ENCODE results near the gene L3MBTL1. TPM values are rescaled to one million over a fixed set of nuclear protein-coding genes. Genes with fewer than 3 reads are reported as not detected.
A peak's percentile ranks its signal among the peaks of the same experiment; 100 is the strongest.

L3MBTL1 gene
- total RNA-seq: 1 to 10 TPM; 6.5 to 8.0 TPM

DNA sequence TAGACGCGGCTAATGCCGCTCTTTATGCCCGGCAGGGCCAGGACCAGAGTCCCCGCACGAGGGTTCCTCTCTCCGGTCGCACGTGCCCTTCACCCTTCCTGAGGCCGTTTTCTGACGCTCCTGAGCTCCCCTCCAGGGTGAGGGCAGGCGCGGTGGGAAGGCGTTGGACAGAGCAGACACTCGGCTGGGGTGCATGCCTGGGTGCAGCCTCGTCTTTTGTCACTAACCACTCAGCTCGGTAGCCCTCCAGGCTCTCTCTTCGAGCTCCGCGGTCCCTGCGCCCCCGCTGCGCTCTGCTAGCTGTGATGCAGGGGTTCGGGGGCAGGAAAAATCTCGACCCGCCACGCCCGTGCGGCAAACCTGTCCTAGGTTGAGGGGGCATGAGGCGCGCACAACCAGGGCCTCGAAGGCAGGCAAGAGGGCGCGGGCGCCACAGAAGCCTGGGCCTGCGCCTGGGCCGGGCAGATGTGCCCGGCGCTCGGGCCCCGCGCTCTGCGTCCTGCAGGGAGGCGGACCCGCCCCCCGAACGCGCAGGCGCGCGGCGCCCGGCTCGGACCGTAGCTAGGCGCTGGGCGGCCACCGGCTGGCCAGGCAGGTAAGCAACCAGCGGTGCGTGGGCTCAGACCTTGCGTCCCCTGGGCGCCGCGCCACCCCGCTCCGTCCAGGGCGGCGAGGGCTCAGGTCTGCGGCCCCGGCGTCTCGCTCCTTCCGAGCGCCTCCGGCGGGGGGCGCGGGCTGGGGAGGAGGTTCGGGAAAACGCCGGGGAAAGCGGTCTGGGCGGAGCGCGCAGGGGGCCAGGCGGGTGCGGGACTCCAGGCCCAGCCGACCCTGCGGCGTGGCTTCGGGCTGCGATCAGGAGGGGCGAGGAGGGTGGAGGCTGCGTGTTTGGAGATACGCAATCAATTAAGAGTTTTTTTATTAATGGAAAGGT is at the start of gene L3MBTL1:
TSS of gene L3MBTL1 (plus strand) at position 548 of the 931 bp plus-strand sequence. CDS start 5,807 bp downstream, outside the sequence.
- CTCF ChIA-PET: interaction anchor here (1.3 kb wide), 1 partner anchor 570 kb away, joined by 3 read pairs; no protein-coding TSS in a partner anchor
- Mint-ChIP-seq H3K4me1 (peaks cover 5% of the 10 kb centered on the region), H3K36me3 (ENCODE audit: low read depth) (no peaks in the 10 kb centered on the region), H3K27me3 (peaks cover 32% of the 10 kb centered on the region), H3K9me3 (ENCODE audit: low read depth) (no peaks in the 10 kb centered on the region), H3K4me3 (peak within 1 kb of the TSS; percentile 55), H3K27ac (no peak within 1 kb of the TSS)
- ATAC-seq (peak; percentile 60), DNase-seq (peak; percentile 28)
- POLR2A ChIA-PET: no interaction called here
- intact Hi-C loops (cut with DNase I, micrococcal nuclease): no loop called here

DNA sequence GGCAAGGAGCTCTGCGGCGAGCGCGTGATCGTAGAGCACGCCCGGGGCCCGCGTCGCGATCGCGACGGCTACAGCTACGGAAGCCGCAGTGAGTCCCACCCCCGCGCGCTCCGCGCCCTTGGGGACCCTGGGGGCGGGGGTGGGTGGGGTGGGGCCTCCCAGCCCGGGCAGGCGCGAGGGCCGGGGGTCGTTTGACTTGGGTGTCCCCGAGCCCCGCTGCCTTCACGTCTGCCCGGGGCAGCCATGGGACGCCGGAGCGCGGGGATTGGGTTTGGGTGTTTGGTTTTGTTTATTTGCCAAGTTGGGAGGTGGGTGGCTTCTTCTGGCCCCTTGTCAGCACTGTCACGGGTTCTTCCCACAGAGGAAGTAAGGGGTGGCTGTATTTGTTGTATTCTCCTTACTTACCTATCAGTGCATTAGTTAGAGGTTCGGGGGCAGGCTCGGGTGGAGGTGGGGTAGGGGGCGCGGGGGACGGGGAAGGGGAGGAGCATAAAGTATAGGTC is 49.0 kb upstream of the L3MBTL1 start:
- peak overlapping the region; percentile 82 for H3K27ac Mint-ChIP-seq
- ChIA-PET POLR2A (interaction anchor here (1.1 to 2.3 kb wide), 2 partner anchors 8 to 57 kb away, joined by 3 to 14 read pairs; no protein-coding TSS in a partner anchor), CTCF (interaction anchor here (1.0 to 2.3 kb wide), 2 partner anchors 9 to 134 kb away, joined by 3 to 11 read pairs; no protein-coding TSS in a partner anchor)
- H3K4me1 Mint-ChIP-seq: peaks cover 39% of the 10 kb centered on the region
- DNase-seq (no peak), ATAC-seq (peak; percentile 1)
- no peaks in the 10 kb centered on the region for H3K9me3 Mint-ChIP-seq (ENCODE audit: low read depth)
- peaks cover 50% of the 10 kb centered on the region for H3K36me3 Mint-ChIP-seq (ENCODE audit: low read depth)
- peak overlapping the region; percentile 91 for H3K4me3 Mint-ChIP-seq
- H3K27me3 Mint-ChIP-seq: peaks cover 2% of the 10 kb centered on the region
- intact Hi-C loops (cut with DNase I, micrococcal nuclease): loop anchor here in 1 of 2 experiments (1.0 to 5.0 kb wide), 4 partner anchors 34 to 1841 kb away; partner anchors contain the start of genes CHD6, MYBL2 and OSER1

DNA sequence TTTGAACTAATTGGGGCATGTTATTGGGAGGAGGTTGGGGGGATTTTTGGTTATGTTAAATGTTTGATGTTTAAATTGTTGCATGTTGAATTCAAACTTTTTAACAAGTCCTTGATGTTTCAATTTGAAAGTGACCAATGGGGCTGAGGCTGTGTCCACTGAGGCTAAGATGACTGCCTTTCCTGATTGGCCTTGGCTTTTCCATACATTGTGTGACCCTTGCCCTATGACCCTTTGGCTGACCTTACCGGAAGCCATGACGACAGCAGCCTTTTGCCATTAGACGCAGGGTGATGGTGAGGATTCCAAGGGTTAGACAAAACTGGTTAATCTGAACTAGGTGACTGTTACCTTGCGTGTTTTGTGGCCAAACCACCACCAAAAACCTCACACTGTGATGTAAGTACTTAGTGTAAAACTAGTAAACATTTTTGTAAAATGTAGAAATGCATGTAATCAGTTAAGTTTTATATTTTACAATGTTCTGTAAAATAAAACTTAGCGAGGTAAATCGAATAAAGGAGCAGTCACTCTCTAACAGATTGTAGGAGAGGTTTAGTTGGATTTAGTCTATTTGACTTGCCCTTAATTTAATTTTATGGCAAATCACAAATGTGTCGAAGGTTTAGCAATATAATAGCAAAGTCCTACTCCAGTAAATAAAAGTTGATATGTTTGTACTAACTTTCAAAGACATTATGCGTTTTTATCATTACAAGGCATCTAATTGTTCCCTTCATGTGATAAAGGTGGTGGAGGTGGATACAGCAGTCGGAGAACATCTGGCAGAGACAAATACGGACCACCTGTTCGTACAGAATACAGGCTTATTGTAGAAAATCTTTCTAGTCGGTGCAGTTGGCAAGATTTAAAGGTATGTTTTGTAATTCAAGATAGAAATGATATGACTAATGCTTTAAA is 48.2 kb upstream of the L3MBTL1 start:
- ATAC-seq (no peak), DNase-seq (peak; percentile 59)
- CTCF ChIA-PET: no interaction called here
- intact Hi-C loops (cut with DNase I, micrococcal nuclease): loop anchor here in 1 of 2 experiments (5.0 kb wide), 1 partner anchor 1842 kb away; the partner anchor contains the start of gene CHD6
- H3K4me3 Mint-ChIP-seq: peak overlapping the region; percentile 91
- peaks cover 58% of the 10 kb centered on the region for H3K36me3 Mint-ChIP-seq (ENCODE audit: low read depth)
- peaks cover 41% of the 10 kb centered on the region for H3K4me1 Mint-ChIP-seq
- POLR2A ChIA-PET: interaction anchor here (1.1 kb wide), 1 partner anchor 56 kb away, joined by 3 read pairs; no protein-coding TSS in a partner anchor
- H3K9me3 Mint-ChIP-seq (ENCODE audit: low read depth): no peaks in the 10 kb centered on the region
- H3K27me3 Mint-ChIP-seq: peaks cover under 1% of the 10 kb centered on the region
- peak overlapping the region; percentile 82 for H3K27ac Mint-ChIP-seq

- Mint-ChIP-seq H3K27ac (peak overlapping the region; percentile 82), H3K9me3 (ENCODE audit: low read depth) (no peaks in the 10 kb centered on the region), H3K4me3 (peak overlapping the region; percentile 91), H3K36me3 (ENCODE audit: low read depth) (peaks cover 66% of the 10 kb centered on the region), H3K27me3 (no peaks in the 10 kb centered on the region), H3K4me1 (peaks cover 41% of the 10 kb centered on the region)
- DNase-seq (no peak), ATAC-seq (no peak)
- ChIA-PET CTCF (interaction anchor here (0.8 kb wide), 1 partner anchor 1375 kb away, joined by 3 read pairs; no protein-coding TSS in a partner anchor), POLR2A (no interaction called here)
- intact Hi-C loops (cut with DNase I, micrococcal nuclease): no loop called here
Observed at GRCh38 chr20:43460172-43460829, 47.2 kb upstream of the L3MBTL1 start.

- Mint-ChIP-seq H3K36me3 (ENCODE audit: low read depth) (peaks cover 66% of the 10 kb centered on the region), H3K4me1 (peaks cover 41% of the 10 kb centered on the region), H3K27ac (peak overlapping the region; percentile 82), H3K4me3 (peak overlapping the region; percentile 17), H3K27me3 (no peaks in the 10 kb centered on the region), H3K9me3 (ENCODE audit: low read depth) (no peaks in the 10 kb centered on the region)
- ChIA-PET POLR2A (interaction anchor here (0.7 kb wide), 1 partner anchor 31 kb away, joined by 3 read pairs; no protein-coding TSS in a partner anchor), CTCF (interaction anchor here (0.8 kb wide), 1 partner anchor 1374 kb away, joined by 3 read pairs; no protein-coding TSS in a partner anchor)
- DNase-seq (no peak), ATAC-seq (no peak)
- intact Hi-C loops (cut with DNase I, micrococcal nuclease): no loop called here
Observed at GRCh38 chr20:43460830-43461200, 46.7 kb upstream of the L3MBTL1 start.

GRCh38 chr20:43461894-43462659 is 45.4 kb upstream of the L3MBTL1 start:
- ATAC-seq: no peak

GRCh38 chr20:43462660-43463526 is 44.6 kb upstream of the L3MBTL1 start:
- no peak overlapping the region for H3K4me3 Mint-ChIP-seq
- intact Hi-C loops (cut with DNase I, micrococcal nuclease): no loop called here
- H3K9me3 Mint-ChIP-seq (ENCODE audit: low read depth): no peaks in the 10 kb centered on the region
- ATAC-seq: no peak
- no peak overlapping the region for H3K27ac Mint-ChIP-seq
- ChIA-PET CTCF (no interaction called here), POLR2A (interaction anchor here (0.6 kb wide), 1 partner anchor 121 kb away, joined by 5 read pairs; no protein-coding TSS in a partner anchor)
- peaks cover 35% of the 10 kb centered on the region for H3K4me1 Mint-ChIP-seq
- no peak for DNase-seq
- no peaks in the 10 kb centered on the region for H3K27me3 Mint-ChIP-seq
- H3K36me3 Mint-ChIP-seq (ENCODE audit: low read depth): peaks cover 73% of the 10 kb centered on the region

More at GRCh38 chr20:43461894-43462659, 45.4 kb upstream of the L3MBTL1 start:
- DNase-seq: no peak
- Mint-ChIP-seq H3K9me3 (ENCODE audit: low read depth) (no peaks in the 10 kb centered on the region), H3K36me3 (ENCODE audit: low read depth) (peaks cover 72% of the 10 kb centered on the region), H3K27me3 (no peaks in the 10 kb centered on the region), H3K4me1 (peaks cover 35% of the 10 kb centered on the region), H3K4me3 (no peak overlapping the region), H3K27ac (no peak overlapping the region)
- POLR2A ChIA-PET: interaction anchor here (0.6 to 1.2 kb wide), 2 partner anchors 121 to 275 kb away, joined by 3 to 5 read pairs; no protein-coding TSS in a partner anchor
- CTCF ChIA-PET: no interaction called here
- intact Hi-C loops (cut with DNase I, micrococcal nuclease): no loop called here

DNA sequence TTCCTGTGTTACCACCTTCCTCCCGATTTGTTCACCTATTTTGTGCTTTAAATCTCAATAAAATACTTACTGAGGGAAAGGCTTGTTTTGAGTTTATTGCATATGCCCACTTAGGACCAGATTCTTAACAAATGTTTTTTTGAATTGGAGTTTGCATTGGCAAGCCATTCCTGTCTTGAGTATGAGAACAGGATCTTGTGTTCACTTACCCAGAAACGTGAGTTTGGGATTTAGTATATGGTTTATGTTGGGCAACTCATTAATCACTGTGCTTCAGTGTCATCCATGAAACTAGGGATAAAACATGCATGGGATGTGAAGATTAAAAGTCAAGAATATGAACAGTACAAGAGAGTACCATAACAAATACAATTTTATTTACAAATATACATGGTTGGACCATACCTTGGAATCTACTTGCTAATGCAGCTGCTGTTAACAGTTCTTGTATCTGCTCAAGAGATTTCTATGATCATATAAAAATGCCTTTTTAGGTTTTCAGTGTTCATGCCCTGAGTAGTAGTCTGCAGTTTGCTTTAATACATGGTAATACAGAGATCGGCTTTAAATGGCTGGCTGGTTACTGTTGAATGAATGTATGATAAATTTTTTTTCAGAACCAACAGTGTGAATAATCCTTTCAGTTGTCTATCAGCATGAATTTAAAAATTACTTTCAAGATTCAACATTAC is 43.8 kb upstream of the L3MBTL1 start:
- intact Hi-C loops (cut with DNase I, micrococcal nuclease): no loop called here
- Mint-ChIP-seq H3K36me3 (ENCODE audit: low read depth) (peaks cover 70% of the 10 kb centered on the region), H3K27ac (no peak overlapping the region), H3K27me3 (no peaks in the 10 kb centered on the region), H3K4me1 (peaks cover 35% of the 10 kb centered on the region), H3K9me3 (ENCODE audit: low read depth) (no peaks in the 10 kb centered on the region), H3K4me3 (no peak overlapping the region)
- no peak for ATAC-seq
- CTCF ChIA-PET: no interaction called here
- DNase-seq: no peak
- POLR2A ChIA-PET: no interaction called here

GRCh38 chr20:43464219-43464790 is 43.2 kb upstream of the L3MBTL1 start:
- Mint-ChIP-seq H3K9me3 (ENCODE audit: low read depth) (no peaks in the 10 kb centered on the region), H3K4me1 (peaks cover 33% of the 10 kb centered on the region), H3K27ac (peak overlapping the region; percentile 35), H3K36me3 (ENCODE audit: low read depth) (peaks cover 67% of the 10 kb centered on the region), H3K4me3 (no peak overlapping the region), H3K27me3 (no peaks in the 10 kb centered on the region)
- ATAC-seq (no peak), DNase-seq (no peak)
- intact Hi-C loops (cut with DNase I, micrococcal nuclease): no loop called here
- CTCF ChIA-PET: no interaction called here
- POLR2A ChIA-PET: no interaction called here
